ENCODE results near the gene GLS. TPM values are rescaled to one million over a fixed set of nuclear protein-coding genes. Genes with fewer than 3 reads are reported as not detected.

The GLS gene
- total RNA-seq, 2 donors from 2014 or later: 86.0 to 102 TPM

DNA sequence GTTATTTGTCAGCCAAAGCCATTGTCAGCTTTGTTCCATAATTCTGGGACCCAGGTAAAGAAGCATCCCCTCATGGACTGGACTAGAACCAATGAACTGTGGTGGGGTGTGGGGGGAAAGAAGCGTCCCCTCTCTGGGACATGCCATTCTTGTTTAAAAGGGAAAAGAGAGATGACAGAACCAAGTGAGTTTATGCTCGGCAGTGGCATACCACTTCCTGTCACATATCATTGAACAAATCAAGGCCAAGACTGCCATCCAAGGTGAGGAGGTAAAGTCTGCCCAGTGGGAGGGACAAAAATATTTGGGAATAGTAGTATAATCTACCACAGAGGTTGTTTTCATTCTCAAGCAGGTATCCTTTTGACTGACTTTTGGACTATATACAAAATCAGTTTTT is 4.7 kb upstream of the GLS start:
- Histone ChIP-seq H3K36me3 (replicated peaks in 1 of 2; ENCODE audit: insufficient read depth in 1 of 2, low read depth in 2 of 2) (no peaks in the 10 kb centered on the region), H3K27me3 (no peaks in the 10 kb centered on the region), H3K4me1 (peaks cover 18% of the 10 kb centered on the region), H3K27ac (no peak overlapping the region), H3K4me3 (no peak overlapping the region), H3K9me3 (no peaks in the 10 kb centered on the region)
- intact Hi-C loops (cut with DNase I): no loop called here
- DNase-seq: no peak
- no peak for ATAC-seq
- 54 to 59% methylated on average over 2 of the region's 2 CpGs for WGBS, 2 donors
- TF ChIP-seq POLR2A (IDR thresholded peaks at IDR 0.05): no peak
- TF ChIP-seq, protein P1, sequence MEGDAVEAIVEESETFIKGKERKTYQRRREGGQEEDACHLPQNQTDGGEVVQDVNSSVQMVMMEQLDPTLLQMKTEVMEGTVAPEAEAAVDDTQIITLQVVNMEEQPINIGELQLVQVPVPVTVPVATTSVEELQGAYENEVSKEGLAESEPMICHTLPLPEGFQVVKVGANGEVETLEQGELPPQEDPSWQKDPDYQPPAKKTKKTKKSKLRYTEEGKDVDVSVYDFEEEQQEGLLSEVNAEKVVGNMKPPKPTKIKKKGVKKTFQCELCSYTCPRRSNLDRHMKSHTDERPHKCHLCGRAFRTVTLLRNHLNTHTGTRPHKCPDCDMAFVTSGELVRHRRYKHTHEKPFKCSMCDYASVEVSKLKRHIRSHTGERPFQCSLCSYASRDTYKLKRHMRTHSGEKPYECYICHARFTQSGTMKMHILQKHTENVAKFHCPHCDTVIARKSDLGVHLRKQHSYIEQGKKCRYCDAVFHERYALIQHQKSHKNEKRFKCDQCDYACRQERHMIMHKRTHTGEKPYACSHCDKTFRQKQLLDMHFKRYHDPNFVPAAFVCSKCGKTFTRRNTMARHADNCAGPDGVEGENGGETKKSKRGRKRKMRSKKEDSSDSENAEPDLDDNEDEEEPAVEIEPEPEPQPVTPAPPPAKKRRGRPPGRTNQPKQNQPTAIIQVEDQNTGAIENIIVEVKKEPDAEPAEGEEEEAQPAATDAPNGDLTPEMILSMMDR (IDR thresholded peaks at IDR 0.05): no peak

DNA sequence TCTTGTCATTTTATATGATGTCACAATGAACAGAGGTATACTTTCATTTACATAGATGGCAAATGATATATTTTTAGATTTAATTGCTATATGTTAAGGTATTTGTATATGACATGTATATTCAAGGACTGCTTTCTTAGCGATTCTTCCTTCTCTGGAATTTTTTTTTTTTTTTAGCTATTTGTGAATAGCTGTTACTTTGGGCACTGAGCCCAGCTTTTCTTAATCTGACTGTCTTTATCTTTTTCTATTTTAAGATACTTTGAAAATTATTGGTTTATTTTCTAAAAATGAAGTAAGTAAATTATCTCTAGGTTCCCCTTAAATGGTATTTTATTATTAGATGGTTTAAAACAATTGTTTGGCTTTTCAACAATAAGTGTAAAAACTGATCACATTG is 4.0 kb upstream of the GLS start:
- no peak overlapping the region for H3K27ac ChIP-seq
- H3K9me3 ChIP-seq: no peaks in the 10 kb centered on the region
- H3K27me3 ChIP-seq: no peaks in the 10 kb centered on the region
- H3K4me3 ChIP-seq: no peak overlapping the region
- no peaks in the 10 kb centered on the region for H3K36me3 ChIP-seq (replicated peaks in 1 of 2; ENCODE audit: insufficient read depth in 1 of 2, low read depth in 2 of 2)
- no peak for DNase-seq
- no peak for ATAC-seq
- WGBS, 2 donors: 20 to 21% methylated on average over 1 of the region's 1 CpG
- peaks cover 18% of the 10 kb centered on the region for H3K4me1 ChIP-seq
- intact Hi-C loops (cut with DNase I): no loop called here
- TF ChIP-seq, protein P1 (IDR thresholded peaks at IDR 0.05): no peak
- TF ChIP-seq POLR2A (IDR thresholded peaks at IDR 0.05): no peak

DNA sequence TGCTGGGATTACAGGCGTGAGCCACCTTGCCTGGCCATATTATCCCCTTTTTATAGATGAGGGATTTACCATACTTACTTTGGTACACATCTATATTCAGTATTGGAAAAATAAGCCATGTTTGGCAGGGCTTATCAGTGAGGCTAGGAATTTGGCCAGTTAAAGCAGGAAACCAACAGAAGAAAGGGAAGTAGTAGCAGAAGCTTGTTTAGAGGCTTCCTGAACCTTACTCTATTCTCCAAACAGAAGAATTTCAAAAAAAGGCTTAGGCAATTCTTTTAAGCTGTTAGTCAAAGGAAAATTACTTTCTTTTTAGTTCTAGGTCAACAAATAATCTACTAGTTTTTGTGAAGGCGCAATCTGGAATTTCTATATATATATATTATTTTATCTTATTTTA is 3.2 kb upstream of the GLS start:
- Histone ChIP-seq H3K9me3 (no peaks in the 10 kb centered on the region), H3K27ac (peak overlapping the region in 1 of 4 donors; percentile 8), H3K4me1 (peaks cover 18% of the 10 kb centered on the region), H3K4me3 (no peak overlapping the region), H3K36me3 (replicated peaks in 1 of 2; ENCODE audit: insufficient read depth in 1 of 2, low read depth in 2 of 2) (no peaks in the 10 kb centered on the region), H3K27me3 (no peaks in the 10 kb centered on the region)
- TF ChIP-seq, protein P1 (IDR thresholded peaks at IDR 0.05): no peak
- no peak for TF ChIP-seq POLR2A (IDR thresholded peaks at IDR 0.05)
- 90 to 95% methylated on average over 2 of the region's 2 CpGs for WGBS, 2 donors
- intact Hi-C loops (cut with DNase I): no loop called here
- ATAC-seq (no peak), DNase-seq (no peak)

DNA sequence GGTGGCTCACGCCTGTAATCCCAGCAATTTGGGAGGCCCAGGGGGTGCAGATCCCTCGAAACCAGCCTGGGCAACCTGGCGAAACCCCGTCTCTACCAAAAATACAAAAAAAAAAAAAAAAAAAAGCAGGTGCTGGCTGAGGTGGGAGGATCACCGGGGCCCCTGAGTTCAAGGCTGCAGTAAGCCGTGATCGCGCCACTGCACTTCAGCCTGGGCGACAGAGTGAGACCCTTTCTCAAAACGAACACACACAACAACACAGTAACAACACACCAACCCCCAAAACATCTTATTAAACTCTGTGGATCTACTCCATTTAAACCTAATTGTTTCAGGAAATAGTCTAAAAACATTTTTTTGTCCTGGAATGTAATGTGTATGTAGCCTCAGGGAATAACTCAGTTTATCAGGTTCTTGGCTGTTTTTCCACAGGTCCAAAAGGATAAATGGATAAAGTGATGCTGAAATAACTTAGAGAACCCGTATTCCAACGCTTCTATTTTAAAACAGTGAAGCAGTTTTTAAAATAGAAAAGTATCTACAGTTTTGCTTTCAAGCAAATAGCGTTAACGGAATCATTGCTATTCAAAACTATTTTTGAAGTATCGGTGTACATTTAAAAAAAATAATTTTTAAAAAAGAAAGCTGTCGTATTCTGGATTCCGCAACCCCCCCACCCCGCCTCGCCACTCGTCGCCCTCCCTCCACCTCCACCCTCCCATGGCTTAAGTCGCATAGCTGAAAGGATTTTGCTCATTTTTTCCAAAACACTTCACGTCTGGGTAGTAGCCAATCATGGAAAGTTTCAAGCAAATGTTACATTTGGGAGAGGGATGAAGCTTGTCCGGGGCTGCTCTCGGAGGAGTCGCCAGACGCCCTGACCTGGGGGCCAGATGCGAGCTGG is 895 bp upstream of the GLS start:
- Histone ChIP-seq H3K9me3 (no peaks in the 10 kb centered on the region), H3K36me3 (replicated peaks in 1 of 2; ENCODE audit: insufficient read depth in 1 of 2, low read depth in 2 of 2) (no peaks in the 10 kb centered on the region), H3K27me3 (no peaks in the 10 kb centered on the region), H3K4me3 (peak overlapping the region; percentile 21 to 27), H3K4me1 (peaks cover 37% of the 10 kb centered on the region), H3K27ac (peak overlapping the region; percentile 96 to 98 (median 97))
- WGBS, 2 donors: 17% methylated on average over 28 of the region's 28 CpGs
- TF ChIP-seq, protein P1 (IDR thresholded peaks at IDR 0.05): no peak
- no peak for TF ChIP-seq POLR2A (IDR thresholded peaks at IDR 0.05)
- ATAC-seq (peak; percentile 16), DNase-seq (peak in 3 of 4 donors; percentile 15 to 40 (median 27))
- intact Hi-C loops (cut with DNase I): no loop called here

All from body of pancreas (tissue), 4 donors.